DMS114 treated with DMSO at 0.1 percent for 48 hours (cell line): ENCODE data around the gene CTH.
"Not testable (repeated sequence)": the region's sequence is repeated elsewhere in the genome, so short reads cannot be mapped to it uniquely, and the experiment has no call there.

Experiments
- DNase-seq: peaks from one replicate; lab custom pipeline; 2025; ENCODE audit not compliant: unreplicated experiment; lab: John Stamatoyannopoulos, UW

The CTH gene

GRCh38 chr1:70452164-70452939, 41.3 kb downstream of the CTH start:
- DNase-seq, result not testable (repeated sequence)

- no peak for DNase-seq
Observed at GRCh38 chr1:70455291-70455690, 44.2 kb downstream of the CTH start.

- DNase-seq, result no peak
Observed at GRCh38 chr1:70458131-70458530, 47.1 kb downstream of the CTH start.

DNA sequence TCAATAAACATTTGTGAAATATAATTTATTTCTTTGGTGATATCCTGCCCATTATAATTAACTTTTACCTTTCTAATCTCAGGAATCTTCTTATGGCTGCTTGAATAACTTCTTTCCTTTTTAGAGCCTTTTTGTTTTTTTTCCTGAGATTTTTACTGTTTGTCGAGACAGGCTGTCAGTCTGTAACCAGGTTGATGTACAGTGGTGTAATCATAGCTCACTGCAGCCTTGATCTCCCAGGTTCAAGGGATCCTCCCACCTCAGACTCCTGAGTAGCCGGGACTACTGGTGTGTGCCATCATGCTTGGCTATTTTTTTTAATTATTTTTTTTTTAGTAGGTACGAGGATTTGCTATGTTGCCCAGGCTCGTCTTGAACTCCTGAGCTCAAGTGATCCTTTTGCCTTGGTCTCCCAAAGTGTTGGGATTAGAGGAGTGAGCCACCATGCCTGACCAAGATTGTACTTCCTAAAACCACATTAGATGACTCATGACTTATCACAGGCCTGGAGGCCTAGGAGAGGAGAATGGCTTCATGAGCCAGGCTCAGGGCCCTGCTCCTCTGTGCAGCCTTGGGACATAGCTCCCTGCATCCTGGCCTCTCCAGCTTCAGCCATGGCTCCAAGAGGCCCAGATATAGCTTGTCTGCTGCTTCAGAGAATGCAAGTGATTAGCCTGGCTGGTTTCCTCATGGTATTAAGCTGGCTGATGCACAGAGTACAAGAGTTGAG, 48.6 kb downstream of the CTH start:
- no peak for DNase-seq

DNA sequence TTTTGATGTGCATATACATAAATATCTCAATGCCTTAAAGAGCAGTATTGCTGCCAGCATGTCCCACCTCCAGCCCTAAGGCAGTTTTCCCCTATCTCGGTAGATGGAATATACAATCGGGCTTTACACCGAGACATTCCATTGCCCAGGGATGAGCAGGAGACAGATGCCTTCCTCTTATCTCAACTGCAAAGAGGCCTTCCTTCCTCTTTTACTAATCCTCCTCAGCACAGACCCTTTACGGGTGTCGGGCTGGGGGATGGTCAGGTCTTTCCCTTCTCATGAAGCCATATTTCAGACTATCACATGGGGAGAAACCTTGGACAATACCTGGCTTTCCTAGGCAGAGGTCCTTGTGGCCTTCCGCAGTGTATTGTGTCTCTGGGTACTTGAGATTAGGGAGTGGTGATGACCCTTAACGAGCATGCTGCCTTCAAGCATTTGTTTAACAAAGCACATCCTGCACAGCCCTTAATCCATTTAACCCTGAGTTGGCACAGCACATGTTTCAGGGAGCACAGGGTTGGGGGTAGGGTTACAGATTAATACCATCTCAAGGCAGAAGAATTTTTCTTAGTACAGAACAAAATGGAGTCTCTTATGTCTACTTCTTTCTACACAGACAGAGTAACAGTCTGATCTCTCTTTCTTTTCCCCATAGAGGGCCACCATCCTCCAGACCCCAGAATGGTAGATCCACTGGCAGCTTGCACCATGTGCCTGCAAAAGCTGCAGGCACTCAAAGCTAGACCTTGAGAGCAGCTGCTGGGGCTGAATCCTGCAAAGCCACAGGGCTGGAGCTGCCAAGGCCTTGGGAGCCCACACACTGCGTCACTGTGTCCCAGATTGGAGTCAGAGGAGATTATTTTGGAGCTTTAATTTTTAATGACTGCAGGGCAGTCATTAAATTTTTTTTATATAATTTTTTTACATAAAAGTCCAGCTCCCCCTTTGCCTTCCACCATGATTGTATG, 50.0 kb downstream of the CTH start:
- DNase-seq, result not testable (repeated sequence)

GRCh38 chr1:70462611-70463010, 51.5 kb downstream of the CTH start:
- DNase-seq, result no peak

GRCh38 chr1:70465911-70466310, 54.8 kb downstream of the CTH start:
- no peak for DNase-seq

- DNase-seq, result no peak
Observed at GRCh38 chr1:70467531-70467930, 56.5 kb downstream of the CTH start.

DNA sequence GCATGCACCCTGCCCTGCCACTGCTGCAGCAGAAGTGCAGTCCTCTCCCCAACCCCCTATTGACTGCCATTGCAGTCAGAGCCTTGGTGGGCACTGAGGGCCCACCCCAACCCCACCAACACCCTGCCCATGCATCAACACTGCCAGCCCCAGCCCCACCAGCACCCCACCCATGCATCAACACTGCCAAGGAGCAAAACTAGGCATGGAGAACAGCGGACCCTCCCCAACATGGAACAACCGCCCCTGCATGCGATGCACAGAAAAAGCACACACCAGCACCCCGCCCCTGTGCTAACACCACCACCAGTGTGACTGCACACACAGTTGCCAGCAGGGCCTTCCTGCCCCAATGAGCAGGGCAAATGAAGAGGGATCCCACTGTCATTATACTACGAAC, 57.1 kb downstream of the CTH start:
- DNase-seq, result no peak

- DNase-seq, result not testable (repeated sequence)
Observed at GRCh38 chr1:70469184-70469583, 58.1 kb downstream of the CTH start.

DNA sequence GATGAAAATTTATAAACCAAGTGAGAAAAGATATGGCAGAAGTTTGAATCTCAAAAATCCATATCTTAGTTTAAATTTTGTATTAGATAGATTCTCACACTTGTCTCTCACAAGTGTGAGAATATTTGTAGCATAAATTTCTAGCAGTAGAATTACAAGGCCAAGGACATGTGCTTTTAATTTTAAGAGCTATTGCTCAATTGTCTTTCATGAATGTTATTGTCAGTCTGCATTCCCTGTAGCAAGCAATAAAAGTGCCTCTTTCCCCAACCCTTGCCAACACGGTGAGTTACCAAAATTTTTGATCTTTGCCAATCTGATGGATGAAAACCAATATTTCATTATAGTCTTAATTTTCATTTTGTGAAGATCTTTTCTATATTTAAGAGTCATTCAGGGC, 64.0 kb downstream of the CTH start:
- no peak for DNase-seq

DNA sequence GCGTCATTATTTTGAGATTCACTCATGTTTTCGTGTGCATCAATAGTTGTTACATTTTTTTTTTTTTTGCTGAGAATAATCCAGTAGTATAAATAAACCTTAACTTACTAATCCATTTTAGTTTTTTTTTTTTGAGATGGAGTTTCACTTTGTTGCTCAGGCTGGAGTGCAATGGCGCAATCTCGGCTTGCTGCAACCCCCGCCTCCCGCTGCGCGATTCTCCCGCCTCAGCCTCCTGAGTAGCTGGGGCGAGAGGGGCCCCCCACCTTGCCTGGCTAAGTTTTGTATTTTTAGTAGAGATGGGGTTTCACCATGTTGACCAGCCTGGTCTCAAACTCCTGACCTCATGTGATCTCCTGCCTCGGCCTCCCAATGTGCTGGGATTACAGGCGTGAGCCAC, 66.0 kb downstream of the CTH start:
- DNase-seq, result no peak

DNA sequence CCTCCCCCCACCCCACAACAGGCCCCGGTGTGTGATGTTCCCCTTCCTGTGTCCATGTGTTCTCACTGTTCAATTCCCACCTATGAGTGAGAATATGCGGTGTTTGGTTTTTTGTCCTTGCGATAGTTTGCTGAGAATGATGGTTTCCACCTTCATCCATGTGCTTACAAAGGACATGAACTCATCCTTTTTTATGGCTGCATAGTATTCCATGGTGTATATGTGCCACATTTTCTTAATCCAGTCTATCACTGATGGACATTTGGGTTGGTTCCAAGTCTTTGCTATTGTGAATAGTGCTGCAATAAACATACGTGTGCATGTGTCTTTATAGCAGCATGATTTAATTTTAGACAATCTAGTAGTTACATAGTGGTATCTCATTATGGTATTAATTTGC, 66.8 kb downstream of the CTH start:
- DNase-seq, result not testable (repeated sequence)

DNA sequence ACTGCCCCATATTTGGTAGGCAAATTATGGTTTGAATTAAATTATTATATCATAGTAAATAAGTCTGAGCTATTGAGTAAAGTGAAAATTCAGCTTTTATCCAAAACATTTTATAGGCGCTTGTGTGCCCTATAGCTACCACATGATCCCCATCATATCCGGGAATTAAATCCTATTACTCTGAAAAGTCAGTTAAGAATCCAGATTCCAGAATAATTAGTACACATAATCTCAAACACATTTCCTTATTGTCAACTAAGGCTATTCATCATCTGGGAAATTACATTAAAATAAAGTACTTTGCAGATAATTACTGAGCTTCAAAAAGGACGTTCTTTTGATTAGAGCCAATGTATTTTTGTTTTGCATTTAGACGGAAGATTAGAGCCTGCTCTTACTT, 72.3 kb downstream of the CTH start:
- DNase-seq, result no peak

- DNase-seq, result no peak
Observed at GRCh38 chr1:70485624-70486023, 74.6 kb downstream of the CTH start.

DNA sequence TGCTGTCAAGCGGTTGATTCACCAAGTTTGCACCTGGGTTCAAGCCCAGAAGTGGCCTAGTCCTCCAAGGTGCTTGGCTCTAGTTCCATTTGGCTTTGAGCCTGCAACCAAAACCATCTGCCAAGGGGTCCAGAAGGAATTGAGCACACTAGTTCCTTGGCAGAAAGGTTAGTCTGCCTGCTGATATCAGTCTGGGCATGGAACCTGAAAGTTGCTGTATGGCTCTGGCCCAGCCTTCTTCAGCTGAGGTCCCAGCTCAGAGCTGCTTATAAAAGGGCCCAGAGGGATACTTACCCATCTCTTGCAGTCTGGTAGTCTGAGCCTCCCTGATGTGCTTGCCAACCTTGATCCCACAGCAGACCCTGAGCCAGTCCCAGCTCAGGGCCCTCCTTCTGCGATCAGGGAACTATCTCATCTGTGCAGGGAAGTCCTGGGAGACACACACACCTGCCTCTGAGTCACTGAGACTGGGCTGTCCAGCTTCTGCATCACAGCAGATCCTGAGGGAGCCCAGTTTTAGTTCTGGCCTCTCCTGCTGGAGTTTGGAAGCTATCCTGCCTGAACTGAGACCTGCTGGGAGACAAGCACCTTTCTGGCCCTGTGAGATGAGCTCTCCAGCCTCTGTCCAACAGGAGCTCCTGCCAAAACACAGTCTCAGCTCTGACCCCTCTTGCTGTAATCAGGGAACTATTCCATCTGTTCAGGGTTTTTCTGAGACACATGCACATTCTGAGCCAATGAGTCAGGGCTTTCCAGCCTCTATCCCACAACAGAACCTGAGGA, 75.8 kb downstream of the CTH start:
- DNase-seq, result no peak

- no peak for DNase-seq
Observed at GRCh38 chr1:70487459-70487815, 76.4 kb downstream of the CTH start.

DNA sequence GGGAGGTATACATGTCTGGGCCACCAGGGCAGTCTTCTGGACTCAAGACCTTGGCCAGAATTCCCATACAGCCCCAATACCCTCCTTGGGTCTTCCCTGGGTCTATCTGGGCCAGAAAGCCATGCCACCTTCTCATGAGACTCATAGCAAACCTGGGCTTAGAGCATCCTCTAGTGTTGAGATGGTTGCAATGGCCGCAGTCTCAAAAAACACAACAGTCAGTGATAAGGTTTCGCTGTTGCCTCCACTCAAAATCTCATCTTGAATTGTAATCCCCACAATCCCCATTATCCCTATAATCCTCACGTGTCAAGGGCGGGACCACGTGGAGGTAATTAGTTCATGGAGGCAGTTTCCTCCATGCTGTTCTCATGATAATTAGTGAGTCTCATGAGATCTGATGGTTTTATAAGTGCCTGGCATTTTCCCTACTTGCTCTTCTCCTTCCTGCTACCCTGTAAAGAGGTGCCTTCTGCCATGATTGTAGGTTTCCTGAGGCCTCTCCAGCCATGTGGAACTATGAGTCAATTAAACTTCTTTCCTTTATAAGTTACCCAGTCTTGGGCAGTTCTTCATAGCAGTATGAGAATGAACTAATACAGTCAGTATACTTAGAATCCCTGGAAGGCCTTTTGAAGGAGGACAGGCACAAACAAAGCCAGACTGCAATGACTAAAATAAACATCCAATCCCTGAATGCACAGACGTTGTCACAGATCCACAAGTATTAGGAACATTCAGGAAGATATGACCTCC, 77.0 kb downstream of the CTH start:
- DNase-seq, result peak; percentile 17
